ENCODE measurements around the gene NOC3L. TPM values are rescaled to one million over a fixed set of nuclear protein-coding genes. Genes with fewer than 3 reads are reported as not detected.
A peak's percentile ranks its signal among the peaks of the same experiment; 100 is the strongest.

The NOC3L gene
- total RNA-seq, 1 experiment from 2014 or later: 39.9 TPM

GRCh38 chr10:94324609-94325233, 38.0 kb downstream of the NOC3L start:
- no TSS peak for BruUV-seq (replicated peaks)
- H3K27me3 ChIP-seq (replicated peaks; ENCODE audit: control insufficient read depth, insufficient read depth, low read length): no peaks in the 10 kb centered on the region
- no peaks in the 10 kb centered on the region for H3K9me3 ChIP-seq
- Mint-ChIP-seq H3K27me3 (ENCODE audit: insufficient read depth, unreplicated experiment) (no peaks in the 10 kb centered on the region), H3K27ac (ENCODE audit: unreplicated experiment) (no peak overlapping the region), H3K4me3 (ENCODE audit: unreplicated experiment) (no peak overlapping the region), H3K36me3 (ENCODE audit: insufficient read depth, unreplicated experiment) (peaks cover 72% of the 10 kb centered on the region), H3K9me3 (ENCODE audit: unreplicated experiment) (no peaks in the 10 kb centered on the region), H3K4me1 (ENCODE audit: low read depth, unreplicated experiment) (no peaks in the 10 kb centered on the region)
- no peak overlapping the region for H3K4me3 ChIP-seq (ENCODE audit: low read depth, low read length)
- TF ChIP-seq CTCF (IDR thresholded peaks at IDR 0.05; ENCODE audit: insufficient read depth in 1 of 2, low read depth in 1 of 2, low read length in 1 of 2, severe bottlenecking in 1 of 2, unreplicated experiment in 1 of 2): no peak
- H3K36me3 ChIP-seq (ENCODE audit: control insufficient read depth, insufficient read depth, low read length): no peaks in the 10 kb centered on the region
- peak; percentile 38 to 46 for DNase-seq
- POLR2A ChIA-PET: no interaction called here
- CTCF ChIA-PET: interaction anchor here (1.7 to 2.7 kb wide), 2 partner anchors 119 to 408 kb away, joined by 8 read pairs; no protein-coding TSS in a partner anchor
- no peaks in the 10 kb centered on the region for H3K4me1 ChIP-seq
- intact Hi-C loops (cut with micrococcal nuclease; ENCODE audit: unreplicated experiment): no loop called here

- no peak overlapping the region for H3K4me3 Mint-ChIP-seq (ENCODE audit: unreplicated experiment)
- Histone ChIP-seq H3K4me3 (ENCODE audit: low read depth, low read length) (no peak overlapping the region), H3K27me3 (replicated peaks; ENCODE audit: control insufficient read depth, insufficient read depth, low read length) (no peaks in the 10 kb centered on the region), H3K4me1 (peaks cover 15% of the 10 kb centered on the region), H3K36me3 (ENCODE audit: control insufficient read depth, insufficient read depth, low read length) (no peaks in the 10 kb centered on the region), H3K9me3 (no peaks in the 10 kb centered on the region)
- intact Hi-C loops (cut with micrococcal nuclease; ENCODE audit: unreplicated experiment): loop anchor here (1.0 kb wide), 4 partner anchors 40 to 404 kb away; no protein-coding TSS in a partner anchor
- no TSS peak for BruUV-seq (replicated peaks)
- no peaks in the 10 kb centered on the region for H3K9me3 Mint-ChIP-seq (ENCODE audit: unreplicated experiment)
- ChIA-PET CTCF (interaction anchor here (0.6 to 2.5 kb wide), 14 partner anchors 16 to 499 kb away, joined by 3 to 33 read pairs (median 4); no protein-coding TSS in a partner anchor), POLR2A (no interaction called here)
- no peaks in the 10 kb centered on the region for H3K4me1 Mint-ChIP-seq (ENCODE audit: low read depth, unreplicated experiment)
- H3K27me3 Mint-ChIP-seq (ENCODE audit: insufficient read depth, unreplicated experiment): no peaks in the 10 kb centered on the region
- H3K27ac Mint-ChIP-seq (ENCODE audit: unreplicated experiment): no peak overlapping the region
- TF ChIP-seq CTCF (IDR thresholded peaks at IDR 0.05; ENCODE audit: insufficient read depth in 1 of 2, low read depth in 1 of 2, low read length in 1 of 2, severe bottlenecking in 1 of 2, unreplicated experiment in 1 of 2): peak; percentile 82 to 85
- peaks cover 42% of the 10 kb centered on the region for H3K36me3 Mint-ChIP-seq (ENCODE audit: insufficient read depth, unreplicated experiment)
- DNase-seq: peak; percentile 58 to 77
These were observed 42.3 kb downstream of the NOC3L start for GRCh38 chr10:94320285-94320914.

- Histone ChIP-seq H3K4me3 (ENCODE audit: low read depth, low read length) (no peak overlapping the region), H3K4me1 (peaks cover 26% of the 10 kb centered on the region), H3K9me3 (no peaks in the 10 kb centered on the region), H3K27me3 (replicated peaks; ENCODE audit: control insufficient read depth, insufficient read depth, low read length) (no peaks in the 10 kb centered on the region), H3K36me3 (ENCODE audit: control insufficient read depth, insufficient read depth, low read length) (no peaks in the 10 kb centered on the region)
- H3K4me1 Mint-ChIP-seq (ENCODE audit: low read depth, unreplicated experiment): no peaks in the 10 kb centered on the region
- no peak overlapping the region for H3K27ac Mint-ChIP-seq (ENCODE audit: unreplicated experiment)
- H3K9me3 Mint-ChIP-seq (ENCODE audit: unreplicated experiment): no peaks in the 10 kb centered on the region
- no peak for TF ChIP-seq CTCF (IDR thresholded peaks at IDR 0.05; ENCODE audit: insufficient read depth in 1 of 2, low read depth in 1 of 2, low read length in 1 of 2, severe bottlenecking in 1 of 2, unreplicated experiment in 1 of 2)
- H3K36me3 Mint-ChIP-seq (ENCODE audit: insufficient read depth, unreplicated experiment): peaks cover 19% of the 10 kb centered on the region
- intact Hi-C loops (cut with micrococcal nuclease; ENCODE audit: unreplicated experiment): loop anchor here (1.0 kb wide), 2 partner anchors 36 to 309 kb away; no protein-coding TSS in a partner anchor
- H3K27me3 Mint-ChIP-seq (ENCODE audit: insufficient read depth, unreplicated experiment): no peaks in the 10 kb centered on the region
- no peak for DNase-seq
- H3K4me3 Mint-ChIP-seq (ENCODE audit: unreplicated experiment): no peak overlapping the region
- POLR2A ChIA-PET: no interaction called here
- no TSS peak for BruUV-seq (replicated peaks)
- CTCF ChIA-PET: interaction anchor here (1.9 to 2.0 kb wide), 2 partner anchors 127 to 400 kb away, joined by 9 to 10 read pairs; no protein-coding TSS in a partner anchor
These were observed 46.2 kb downstream of the NOC3L start for GRCh38 chr10:94316560-94316959.
